Activated CD8-positive, alpha-beta memory T cell treated with anti-CD3 and anti-CD28 coated beads for 4 hours (primary cell): ENCODE data around the gene ACP1.
A peak's percentile ranks its signal among the peaks of the same experiment; 100 is the strongest.

Experiments used
- DNase-seq, 2 donors: peaks; one replicate each; pipeline ENCODE4 v3.0.0-alpha.2; 2020; ENCODE audit warnings: low read depth in 2 of 2

Gene ACP1

DNA sequence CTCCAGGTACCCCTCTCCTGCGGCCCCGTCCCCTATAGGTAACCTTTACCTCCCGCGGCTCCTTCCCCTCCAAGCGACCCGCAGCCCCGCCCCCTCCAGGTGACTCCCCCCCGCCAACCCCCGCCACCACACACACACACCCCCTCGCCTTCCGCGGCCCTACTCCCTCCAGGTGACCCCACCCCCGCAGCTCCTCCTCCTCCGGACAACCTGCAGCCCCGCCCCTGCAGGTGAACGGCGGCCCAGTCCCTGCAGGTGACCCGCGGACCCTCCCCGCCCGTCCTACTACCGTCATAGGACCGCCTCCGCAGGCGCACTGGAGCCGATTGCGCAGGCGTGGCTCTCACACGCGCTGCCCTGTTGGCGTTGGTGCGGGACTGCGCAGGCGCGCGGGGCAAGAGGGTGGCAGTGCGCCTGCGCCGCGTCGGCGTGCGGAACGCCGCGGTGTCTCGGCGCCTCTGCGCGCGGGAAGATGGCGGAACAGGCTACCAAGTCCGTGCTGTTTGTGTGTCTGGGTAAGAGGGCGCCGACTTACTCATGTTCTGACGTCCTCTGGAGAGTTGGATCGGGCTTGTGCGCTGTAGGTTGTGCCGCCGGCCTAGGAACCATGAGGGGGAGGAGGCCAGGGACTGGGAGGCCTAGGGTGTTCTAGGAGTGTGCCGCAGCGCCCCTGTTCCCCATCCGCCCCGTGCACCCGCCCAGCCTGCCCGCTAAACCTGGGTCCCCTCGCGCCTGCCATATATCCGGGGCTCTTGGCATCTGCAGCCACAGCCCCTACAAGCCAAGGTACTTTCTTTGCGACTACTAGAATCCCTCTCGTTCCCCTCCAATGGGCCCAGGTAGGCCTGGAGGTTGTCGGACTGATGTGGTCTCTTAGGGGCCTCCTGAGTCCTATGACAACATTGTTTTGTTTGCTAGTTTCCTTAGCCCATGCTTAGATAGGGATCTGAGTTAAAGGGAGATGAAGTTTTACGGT, at the start of gene ACP1:
ACP1 (plus strand) TSS at position 455 of the 976 bp plus-strand sequence; CDS start at position 473, 18 bp downstream.
- DNase-seq, result peak; percentile 87 to 92

GRCh38 chr2:216068-216467, 48.7 kb upstream of the ACP1 start:
- no peak for DNase-seq

DNA sequence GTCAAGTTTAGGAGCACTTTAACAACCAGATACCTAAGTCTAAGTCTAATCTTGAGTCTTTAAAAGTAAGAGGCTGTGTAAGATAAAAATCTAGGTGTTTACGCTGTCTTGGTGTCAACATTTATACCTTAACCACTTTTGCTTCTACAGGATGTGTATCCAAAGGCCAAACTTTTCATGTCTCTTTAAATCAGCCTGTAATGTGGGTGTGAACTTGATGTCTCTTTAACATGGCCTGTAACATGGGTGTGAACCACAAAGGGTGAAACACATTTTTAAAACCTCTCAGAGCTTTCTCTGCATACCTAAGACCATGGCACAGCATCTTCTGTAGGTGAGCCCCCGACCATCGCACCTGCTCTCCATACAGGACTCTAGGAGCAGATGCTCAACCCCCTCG, 41.3 kb upstream of the ACP1 start:
- no peak for DNase-seq

DNA sequence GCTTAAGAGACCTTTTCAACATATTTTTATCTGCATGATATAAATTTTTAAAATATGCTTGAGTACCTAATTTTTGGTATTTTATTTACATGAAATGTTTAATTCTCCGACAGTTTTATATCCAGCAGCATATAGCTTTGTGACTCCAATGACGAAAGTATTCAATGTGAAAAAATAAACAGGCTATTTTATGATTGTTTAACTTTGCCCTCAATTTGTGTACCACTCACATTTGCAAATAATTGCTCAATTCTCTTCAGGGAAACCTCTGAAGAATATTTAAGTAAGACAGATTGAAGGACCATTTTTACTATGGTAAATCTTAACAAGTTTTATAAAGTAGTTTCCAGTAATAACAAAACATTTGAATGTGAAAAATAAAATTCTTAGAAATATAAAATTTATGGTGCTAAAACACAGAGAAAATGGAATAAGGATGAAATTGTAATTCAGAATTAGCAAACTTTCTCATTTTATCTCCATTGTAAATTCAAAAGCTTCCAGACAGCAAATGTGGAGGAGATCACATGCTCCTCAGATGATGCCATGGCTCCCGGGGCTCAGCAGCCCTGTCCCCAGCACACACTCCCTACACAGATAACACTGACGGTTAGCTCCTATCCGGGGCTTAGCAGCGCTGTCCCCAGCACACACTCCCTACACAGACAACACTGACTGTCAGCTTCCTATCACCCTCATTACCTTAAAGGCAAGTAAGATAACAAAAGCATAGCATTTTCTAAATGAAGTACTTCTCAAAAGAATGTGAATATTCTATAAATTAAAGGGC, 40.6 kb upstream of the ACP1 start:
- no peak for DNase-seq

DNA sequence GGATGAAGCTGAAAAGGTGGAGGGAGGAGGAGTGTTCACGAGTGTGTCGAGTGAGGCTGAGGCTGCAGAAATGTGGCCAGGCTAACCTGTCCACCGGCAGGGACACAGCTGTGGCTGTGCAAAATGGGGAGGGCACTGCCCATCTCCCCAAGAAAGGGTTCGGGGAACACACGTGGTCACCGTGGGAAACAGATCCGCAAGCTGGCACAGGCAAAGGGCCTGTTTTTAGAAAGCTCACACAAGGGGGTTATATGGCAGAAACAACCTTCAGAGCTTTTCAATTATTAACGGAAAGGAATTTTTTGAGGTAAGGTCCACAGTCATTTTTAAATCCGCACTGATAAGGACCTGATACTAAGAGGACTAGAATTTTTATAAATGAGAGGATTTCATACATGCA, 36.6 kb upstream of the ACP1 start:
- no peak for DNase-seq

DNA sequence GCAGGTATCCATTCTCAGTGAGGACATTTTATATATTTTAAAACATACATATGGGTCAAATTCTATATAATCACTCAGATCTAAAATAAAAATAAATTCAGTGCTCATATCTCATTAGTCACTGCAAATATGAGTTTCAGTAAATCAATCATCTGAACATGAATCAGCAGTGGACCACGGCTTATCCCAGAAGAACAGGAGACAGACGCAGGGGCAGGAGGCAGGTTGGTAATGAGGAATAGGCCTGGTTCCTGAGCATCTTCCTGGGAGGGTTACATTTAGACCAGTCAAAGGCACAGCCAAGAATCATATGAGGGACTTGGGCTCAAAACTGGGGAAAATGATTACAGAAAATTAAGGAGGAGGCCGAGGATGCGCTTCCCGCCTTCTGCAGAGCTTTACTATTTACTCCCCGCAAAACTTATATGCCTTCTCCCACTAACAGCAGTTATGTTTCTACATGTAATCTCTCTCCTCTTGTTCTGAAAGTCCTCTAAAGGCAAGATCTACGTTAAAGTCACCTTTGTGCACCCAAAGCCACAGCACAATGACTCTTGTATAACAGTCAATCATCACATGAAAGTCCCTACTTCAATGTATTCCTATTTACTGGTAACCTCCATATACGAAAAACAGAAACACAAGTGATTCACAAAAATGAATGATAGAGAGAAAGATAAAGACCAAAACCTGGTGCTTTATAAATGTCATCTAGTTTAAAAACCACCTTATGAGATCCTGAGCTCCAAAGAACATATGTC, 36.0 kb upstream of the ACP1 start:
- no peak for DNase-seq

GRCh38 chr2:231521-232185, 33.1 kb upstream of the ACP1 start:
- DNase-seq, result no peak

DNA sequence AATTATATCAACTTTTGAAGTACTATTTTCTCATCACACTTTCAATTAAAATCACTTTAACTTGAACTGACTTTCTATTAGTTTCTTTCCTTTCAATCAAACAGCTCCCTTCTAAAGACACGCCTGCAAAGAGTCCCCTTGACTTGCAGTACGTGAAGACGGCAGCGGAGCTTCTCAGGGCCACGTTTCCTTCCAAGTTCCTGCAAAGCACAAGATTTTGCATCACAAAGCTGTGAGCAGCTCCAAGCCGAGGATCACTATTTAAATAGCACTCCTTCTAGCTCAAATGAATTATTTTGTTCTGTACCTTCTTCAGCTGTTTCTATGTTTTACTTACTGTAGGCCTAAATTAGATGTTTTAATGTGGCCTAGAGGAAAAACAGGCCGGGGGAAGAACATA, 31.7 kb upstream of the ACP1 start:
- no peak for DNase-seq

DNA sequence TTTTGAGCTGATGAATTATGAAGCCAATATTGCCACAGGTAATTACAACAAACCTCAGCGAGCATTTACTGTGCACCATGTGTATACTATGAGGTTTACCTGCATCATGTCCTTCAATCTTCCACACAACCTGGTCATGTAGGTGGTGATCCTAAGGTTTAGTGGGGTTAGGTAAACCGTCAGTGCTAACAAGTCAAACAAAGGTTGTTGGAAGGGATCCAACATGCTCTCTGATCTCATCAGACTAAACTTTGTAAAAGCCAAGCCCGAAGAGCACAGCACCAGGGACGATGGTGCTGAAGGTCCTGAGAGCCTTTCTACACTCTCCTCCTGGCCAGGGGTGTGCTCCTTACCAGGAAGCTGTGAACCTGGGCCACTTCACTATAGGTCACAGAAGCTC, 30.3 kb upstream of the ACP1 start:
- no peak for DNase-seq

GRCh38 chr2:236993-237539, 27.7 kb upstream of the ACP1 start:
- no peak for DNase-seq

DNA sequence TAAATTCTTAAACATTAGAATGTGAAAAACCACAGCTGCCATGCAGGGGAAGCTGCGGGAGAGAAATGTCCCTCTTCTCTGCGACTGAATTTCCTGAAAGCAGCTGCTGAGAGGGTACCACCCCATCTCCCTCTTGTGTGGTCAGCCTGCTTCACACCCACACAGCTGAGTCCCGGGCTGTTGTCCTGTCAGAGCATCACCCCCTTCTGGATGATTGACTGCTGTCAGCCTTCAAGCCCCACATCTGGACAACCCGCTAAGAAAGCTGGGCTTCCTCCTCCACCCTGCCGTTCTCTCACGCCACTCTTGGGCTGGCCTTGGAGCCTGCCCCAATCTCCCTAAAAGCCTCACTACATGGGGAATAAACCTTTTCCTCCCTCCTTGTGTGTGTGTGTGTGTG, 26.9 kb upstream of the ACP1 start:
- no peak for DNase-seq

GRCh38 chr2:238431-238830, 26.3 kb upstream of the ACP1 start:
- DNase-seq, result no peak

DNA sequence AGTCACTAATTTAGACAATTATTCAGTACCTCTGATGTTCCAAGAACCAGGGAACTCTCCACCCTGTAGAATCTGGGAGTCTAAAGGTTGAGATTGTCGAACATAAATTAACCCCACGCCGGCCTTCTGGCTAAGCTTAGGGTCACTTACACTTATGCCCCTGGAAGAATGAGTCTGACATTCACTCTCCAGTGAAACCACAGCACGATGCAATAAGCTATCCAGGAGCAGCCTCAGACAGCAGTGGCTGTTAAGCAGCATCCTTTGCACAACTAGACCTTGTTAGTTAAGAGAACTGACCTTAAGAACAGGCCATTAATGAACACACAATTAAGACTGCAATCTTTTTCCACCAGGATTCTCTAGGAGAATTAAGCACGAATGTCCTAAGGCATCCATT, 25.9 kb upstream of the ACP1 start:
- no peak for DNase-seq

- no peak for DNase-seq
These were observed 20.2 kb upstream of the ACP1 start for GRCh38 chr2:244547-244946.

DNA sequence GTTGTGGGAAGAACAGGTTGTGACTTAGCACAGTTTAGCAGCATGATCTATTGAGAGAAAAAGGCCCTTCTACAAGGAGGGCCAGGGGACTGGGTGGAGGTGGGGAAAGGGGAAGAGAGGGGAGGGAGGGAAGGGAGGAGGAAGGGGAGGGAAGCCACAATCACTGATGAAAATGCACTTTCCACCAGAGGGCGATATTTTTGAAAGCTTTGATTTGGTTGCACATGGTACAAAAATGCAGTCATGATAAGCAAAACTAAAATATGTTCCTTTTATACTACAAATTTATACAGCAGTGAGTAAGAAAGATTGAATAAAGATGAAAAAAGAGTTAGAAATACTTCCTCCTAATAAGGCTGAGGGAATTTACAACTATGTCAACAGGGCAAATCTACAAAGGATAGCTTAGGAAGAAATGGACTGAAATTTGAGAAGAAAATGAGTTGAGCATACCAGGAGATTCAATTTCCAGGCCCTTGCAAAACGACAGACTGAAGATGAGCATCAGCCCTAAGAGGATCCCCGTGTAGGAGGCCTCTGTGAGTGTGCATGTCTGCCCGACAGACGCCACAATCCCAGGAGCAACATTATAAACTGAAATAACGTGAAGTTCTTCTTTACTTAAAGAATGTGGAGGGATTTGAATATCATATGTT, 18.1 kb upstream of the ACP1 start:
- DNase-seq, result no peak

GRCh38 chr2:248724-249123, 16.0 kb upstream of the ACP1 start:
- DNase-seq, result no peak

- no peak for DNase-seq
These were observed 15.2 kb upstream of the ACP1 start for GRCh38 chr2:249538-250042.

DNA sequence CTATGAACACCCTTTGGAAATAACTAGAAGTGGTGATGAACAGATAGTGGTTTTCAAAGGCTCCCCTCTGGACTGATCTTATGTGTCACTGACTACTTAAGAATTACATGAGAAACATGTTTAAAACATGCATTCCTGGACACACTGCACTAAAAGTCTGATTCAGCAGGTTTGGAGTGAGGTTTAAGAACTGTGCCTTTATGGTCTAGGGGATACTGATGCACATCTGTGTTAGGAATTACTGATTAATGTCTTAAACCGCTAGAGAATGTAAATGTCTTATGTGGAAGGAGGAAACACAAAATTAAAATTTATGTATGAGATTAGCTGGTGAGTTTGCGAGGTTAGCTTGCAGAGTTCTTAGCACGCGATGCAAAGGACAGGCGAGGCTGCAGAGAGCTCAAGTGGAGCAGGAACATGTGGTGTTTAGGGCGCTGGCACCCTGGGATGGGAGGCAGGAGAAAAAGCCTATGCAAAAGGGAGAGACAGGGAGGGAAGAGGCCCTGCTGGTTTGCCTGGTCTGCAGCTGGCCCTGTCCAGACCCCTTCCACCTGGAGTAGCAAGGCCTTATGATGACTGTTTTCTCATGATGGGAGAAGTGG, 12.6 kb upstream of the ACP1 start:
- DNase-seq, result no peak

- no peak for DNase-seq
These were observed 11.5 kb upstream of the ACP1 start for GRCh38 chr2:253202-253638.

DNA sequence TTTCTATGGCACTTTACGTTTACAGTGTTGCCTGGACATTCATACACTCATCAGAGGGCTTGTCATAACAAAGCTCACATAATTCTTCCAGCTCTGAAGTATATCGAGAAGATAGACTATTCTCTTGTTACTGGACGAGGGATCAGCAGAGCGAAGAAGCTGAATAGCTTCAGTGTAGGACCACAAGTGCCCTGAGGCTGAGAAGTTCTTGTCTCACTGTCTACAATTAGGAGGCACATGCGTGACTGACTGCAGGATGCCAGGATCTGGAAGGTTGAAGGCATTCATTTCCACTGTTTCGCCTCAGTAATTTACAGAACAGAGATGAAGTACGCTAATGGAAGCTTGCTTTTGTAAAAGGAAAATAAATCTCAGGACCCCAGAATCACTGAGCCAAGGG, 10.5 kb upstream of the ACP1 start:
- DNase-seq, result no peak
